Heart right ventricle (tissue), 16 donors: ENCODE data around the gene BAHD1. TPM values are rescaled to one million over a fixed set of nuclear protein-coding genes. Genes with fewer than 3 reads are reported as not detected.
A peak's percentile ranks its signal among the peaks of the same experiment; 100 is the strongest.

ENCODE experiments used
- ATAC-seq, 8 donors: fragments of 200-7000 bp; cut with Tn5 transposase; one replicate each; pipeline ENCODE4 v1.9.1; 2020; ENCODE audit warnings: mild to moderate bottlenecking in 8 of 8, moderate library complexity in 8 of 8, moderate number of reproducible peaks in 1 of 8
- DNase-seq, 2 donors: peaks; one replicate each; pipeline ENCODE4 v3.0.0-alpha.2; 2020
- H3K27ac ChIP-seq, 10 donors: fragments of 200-600 bp; sonication (generic) in 2 of 10; one replicate each; pipeline versions ENCODE4 v1.5.0 to v1.8.0; 2020 to 2022; ENCODE audit warnings: mild to moderate bottlenecking in 3 of 10
- H3K27me3 ChIP-seq, 7 donors: fragments of 200-600 bp; one replicate each; pipeline ENCODE4 v1.8.0; 2021 to 2022; ENCODE audit warnings: mild to moderate bottlenecking in 2 of 7
- H3K36me3 ChIP-seq, 9 donors: fragments of 200-600 bp; sonication (generic) in 1 of 9; one replicate each; pipeline versions ENCODE4 v1.5.0 to v1.8.0; 2020 to 2022; ENCODE audit warnings: mild to moderate bottlenecking in 2 of 9
- H3K4me1 ChIP-seq, 9 donors: fragments of 200-600 bp; sonication (generic) in 1 of 9; one replicate each; pipeline versions ENCODE4 v1.5.0 to v1.8.0; 2020 to 2022; ENCODE audit warnings: mild to moderate bottlenecking in 4 of 9
- H3K4me3 ChIP-seq, 10 donors: fragments of 200-600 bp; sonication (generic) in 2 of 10; one replicate each; pipeline versions ENCODE4 v1.5.0 to v1.8.0; 2020 to 2022; ENCODE audit warnings: mild to moderate bottlenecking in 7 of 10, moderate library complexity in 2 of 10
- H3K9me3 ChIP-seq, 11 donors: fragments of 200-600 bp in 10 of 11; sonication (generic) in 2 of 11; one replicate each; pipeline versions ENCODE4 v1.5.0 to v1.8.0; 2013 to 2022; ENCODE audit warnings: mild to moderate bottlenecking in 2 of 11, control low read depth in 1 of 11, moderate library complexity in 1 of 11
- CTCF ChIP-seq, 9 donors: fragments of 200-600 bp; sonication (generic) in 2 of 9; IDR thresholded peaks; one replicate each; pipeline versions ENCODE4 v1.5.0 to v1.8.0; 2021 to 2022; ENCODE audit warnings: antibody characterized with exemption in 9 of 9, mild to moderate bottlenecking in 5 of 9, moderate library complexity in 1 of 9
- WGBS, 2 donors: extraction: QIAGEN DNeasy Blood & Tissue Kit; methylation state at CpG; one replicate each; pipeline ENCODE4 v1.1.7; 2013; ENCODE audit warnings: inconsistent platforms in 1 of 2; 5-methylcytosine and 5-hydroxymethylcytosine counted together
- intact Hi-C, 10 donors: fragments of 100-400 bp; cut with DNase I; formaldehyde crosslinking; loops; one replicate each; pipeline versions ENCODE4 v1.11.1 to v1.14.2; 2022
- polyA plus RNA-seq, 2 donors: library from polyadenylated mRNA; stranded (reverse); fragments of 200-250 nt; gene quantifications; one replicate each; pipeline ENCODE4 v1.2.3, GENCODE V29; 2013
- total RNA-seq, 10 donors: library from RNA; stranded (reverse); fragmentation: NEBNext Ultra II Directional in 3 of 10; extraction: Animal tissue kit (Norgen Biotek cat#: 25700) in 3 of 10; gene quantifications; one replicate each; pipeline versions ENCODE4 v1.2.1 to v1.2.4, GENCODE V29; 2021 to 2023
- donor health status: Arrhythmogenic right ventricular cardiomyopathy.
- donor health status: ischemic (EF 13 %, LVEDD 7.1; RV severe dilation, severe dysfunction).
- donor health status: healthy with polysubstance abuse.
- donor health status: DM: no; HTN: yes; CAD: no.
- donor health status: DM: no; HTN: no; CAD: no.
- donor health status: ischemic (EF 25% LVEDD 6.9; RV normal size, moderate dysfunction).
- donor health status: ischemic (EF 25% LVEDD 5.7; RV mildly dilated, moderate dysfunction).
- donor health status: healthy.
- donor health status: DM: yes; HTN: yes; CAD: no.
- donor health status: Ischemic cardiomyopathy.
- donor health status: ischemic (EF 35%, LVEDD 5.7; RV mildly dilated, moderate dysfunction).
- donor health status: nonischemic (EF 11% LVEDD 7.7; RV severe dilation, severe dysfunction).
- donor health status: DM: yes; HTN: yes; CAD: no.
- donor health status: PGD.
- donor health status: ischemic (EF 29% LVEDD 5.4; RV normal size, mild dysfunction).
- donor health status: nonischemic (EF 23%, LVEDD 6.1; RV moderate dilation, normal function).

Gene BAHD1
- total and polyA plus RNA-seq, 12 donors, result 8.9 to 17.8 (median 15.8) TPM

GRCh38 chr15:40454904-40455391, 14.2 kb downstream of the BAHD1 start:
- WGBS, 2 donors, result 66 to 79% methylated on average over 9 of the region's 9 CpGs
- TF ChIP-seq CTCF (IDR thresholded peaks at IDR 0.05), result no peak
- intact Hi-C loops, result loop anchor here in 2 of 10 donors (10.0 kb wide), 1 partner anchor 50 kb away; no protein-coding TSS in a partner anchor
- no peak for ATAC-seq
- Histone ChIP-seq H3K27ac (peak overlapping the region in 1 of 10 donors; percentile 21), H3K4me1 (peaks cover 23 to 73% (median 60%) of the 10 kb centered on the region in 9 donors), H3K27me3 (no peaks in the 10 kb centered on the region), H3K36me3 (peaks cover 0 to 18% (median 7%) of the 10 kb centered on the region in 9 donors), H3K4me3 (no peak overlapping the region), H3K9me3 (no peaks in the 10 kb centered on the region)
- DNase-seq, result no peak

- intact Hi-C loops, result loop anchor here in 2 of 10 donors (10.0 kb wide), 1 partner anchor 48 kb away; no protein-coding TSS in a partner anchor
- DNase-seq (peak in 1 of 2 donors; percentile 50), ATAC-seq (peak in 7 of 8 donors; percentile 32 to 62 (median 46))
- Histone ChIP-seq H3K36me3 (peaks cover 0 to 30% (median 7%) of the 10 kb centered on the region in 9 donors), H3K27ac (peak overlapping the region in 5 of 10 donors; percentile 19 to 52 (median 29)), H3K4me1 (peaks cover 23 to 61% (median 49%) of the 10 kb centered on the region in 9 donors), H3K27me3 (no peaks in the 10 kb centered on the region), H3K4me3 (no peak overlapping the region), H3K9me3 (no peaks in the 10 kb centered on the region)
- no peak for TF ChIP-seq CTCF (IDR thresholded peaks at IDR 0.05)
- whole genome bisulfite sequencing, 2 donors, result 31 to 43% methylated on average over 7 of the region's 7 CpGs
These were observed 15.6 kb downstream of the BAHD1 start for GRCh38 chr15:40456299-40456712.

GRCh38 chr15:40456738-40457137, 16.0 kb downstream of the BAHD1 start:
- Histone ChIP-seq H3K4me3 (no peak overlapping the region), H3K4me1 (peaks cover 23 to 57% (median 45%) of the 10 kb centered on the region in 9 donors), H3K27me3 (no peaks in the 10 kb centered on the region), H3K27ac (peak overlapping the region in 5 of 10 donors; percentile 19 to 52 (median 29)), H3K36me3 (peaks cover 0 to 34% (median 8%) of the 10 kb centered on the region in 9 donors), H3K9me3 (no peaks in the 10 kb centered on the region)
- no peak for TF ChIP-seq CTCF (IDR thresholded peaks at IDR 0.05)
- intact Hi-C loops, result loop anchor here in 2 of 10 donors (10.0 kb wide), 1 partner anchor 48 kb away; no protein-coding TSS in a partner anchor
- WGBS, 2 donors, result 56 to 63% methylated on average over 4 of the region's 4 CpGs
- ATAC-seq, result peak in 6 of 8 donors; percentile 8 to 39 (median 24)
- no peak for DNase-seq

- Histone ChIP-seq H3K4me1 (peaks cover 19 to 39% (median 35%) of the 10 kb centered on the region in 9 donors), H3K4me3 (no peak overlapping the region), H3K27me3 (no peaks in the 10 kb centered on the region), H3K36me3 (peaks cover 0 to 54% (median 17%) of the 10 kb centered on the region in 9 donors), H3K27ac (no peak overlapping the region), H3K9me3 (no peaks in the 10 kb centered on the region)
- TF ChIP-seq CTCF (IDR thresholded peaks at IDR 0.05), result no peak
- ATAC-seq, result no peak
- WGBS, 2 donors, result 94 to 95% methylated on average over 37 of the region's 37 CpGs
- intact Hi-C loops, result loop anchor here in 2 of 10 donors (10.0 kb wide), 1 partner anchor 46 kb away; no protein-coding TSS in a partner anchor
- DNase-seq, result no peak
These were observed 18.0 kb downstream of the BAHD1 start for GRCh38 chr15:40458495-40459371.
